HepG2 (cell line): ENCODE results near the gene PTMA. TPM values are rescaled to one million over a fixed set of nuclear protein-coding genes. Genes with fewer than 3 reads are reported as not detected.

Source experiments
- CENPT ChIP-seq: sonication (generic); formaldehyde crosslinking; IDR thresholded peaks from 2 replicates; pipeline ENCODE4 v1.8.0; 2022; ENCODE audit warnings: low read depth, mild to moderate bottlenecking, moderate library complexity, missing genetic modification reagents
- E2F1 ChIP-seq: sonication (generic); formaldehyde crosslinking; IDR thresholded peaks from 2 replicates; pipeline ENCODE4 v1.5.0; 2020; ENCODE audit warnings: missing genetic modification reagents
- GPBP1L1 ChIP-seq: sonication (generic); formaldehyde crosslinking; IDR thresholded peaks from 2 replicates; pipeline ENCODE4 v1.5.0; 2020; ENCODE audit warnings: mild to moderate bottlenecking, missing genetic modification reagents
- HNRNPK ChIP-seq: fragments of 200-400 bp; formaldehyde crosslinking; IDR thresholded peaks from 2 replicates; pipeline ENCODE4 v1.6.1; 2018; ENCODE audit warnings: low read length, low read depth, moderate library complexity, mild to moderate bottlenecking; ENCODE audit not compliant: poor library complexity, severe bottlenecking
- HNRNPUL1 ChIP-seq: fragments of 200-400 bp; formaldehyde crosslinking; IDR thresholded peaks from 2 replicates; pipeline ENCODE4 v1.6.1; 2017; ENCODE audit warnings: low read depth, mild to moderate bottlenecking, low read length, moderate library complexity
- ISX ChIP-seq: sonication (generic); formaldehyde crosslinking; conservative IDR thresholded peaks from 2 replicates; pipeline ENCODE4 v1.5.0; 2020; ENCODE audit warnings: missing genetic modification reagents
- KAT8 ChIP-seq: IDR thresholded peaks from 2 replicates; pipeline ENCODE4 v1.6.1; 2016; ENCODE audit warnings: missing genetic modification reagents, missing compliant biosample characterization
- KMT2A ChIP-seq: sonication (generic); formaldehyde crosslinking; IDR thresholded peaks from 2 replicates; pipeline ENCODE4 v1.4.0; 2020; ENCODE audit warnings: missing genetic modification reagents
- NFE2L1 ChIP-seq: sonication (generic); formaldehyde crosslinking; IDR thresholded peaks from 2 replicates; pipeline ENCODE4 v1.4.0; 2020; ENCODE audit warnings: missing genetic modification reagents, mild to moderate bottlenecking, borderline replicate concordance
- REL ChIP-seq: sonication (generic); formaldehyde crosslinking; conservative IDR thresholded peaks from 2 replicates; pipeline ENCODE4 v1.8.0; 2022; ENCODE audit warnings: mild to moderate bottlenecking, missing genetic modification reagents, moderate library complexity
- ZBTB20 ChIP-seq: sonication (generic); formaldehyde crosslinking; IDR thresholded peaks from 2 replicates; pipeline ENCODE4 v1.8.1; 2023; ENCODE audit warnings: missing genetic modification reagents, low read depth, mild to moderate bottlenecking, borderline replicate concordance
- ZNF280B ChIP-seq: sonication (generic); formaldehyde crosslinking; IDR thresholded peaks from 2 replicates; pipeline ENCODE4 v1.5.0; 2020; ENCODE audit warnings: missing genetic modification reagents, mild to moderate bottlenecking, borderline replicate concordance
- ZNF331 ChIP-seq: sonication (generic); formaldehyde crosslinking; IDR thresholded peaks from 2 replicates; pipeline ENCODE4 v1.4.0; 2020; ENCODE audit warnings: missing genetic modification reagents
- ZNF629 ChIP-seq: sonication (generic); formaldehyde crosslinking; conservative IDR thresholded peaks from 2 replicates; pipeline ENCODE4 v1.5.0; 2020; ENCODE audit warnings: missing genetic modification reagents
- ZNF660 ChIP-seq: sonication (generic); formaldehyde crosslinking; IDR thresholded peaks from 2 replicates; pipeline ENCODE4 v1.5.1; 2020; ENCODE audit warnings: mild to moderate bottlenecking, low read depth, missing genetic modification reagents, borderline replicate concordance
- ZNF747 ChIP-seq: sonication (generic); formaldehyde crosslinking; IDR thresholded peaks from 2 replicates; pipeline ENCODE4 v1.8.1; 2023; ENCODE audit warnings: missing genetic modification reagents, mild to moderate bottlenecking, borderline replicate concordance
- polyA plus RNA-seq, 8 experiments: library from polyadenylated mRNA; depleted of rRNA in 3 of 8; stranded (reverse) in 7 of 8; unstranded in 1 of 8; fragments of >200 nt; fragmentation: Illumina TruSeq in 4 of 8; extraction: Trizol in 4 of 8; gene quantifications; 2 replicates each; pipeline versions ENCODE4 v1.2.1 to v1.2.3, GENCODE V29; 2011 to 2016; ENCODE audit warnings: low read depth in 4 of 8, missing spikeins in 1 of 8, mixed read lengths in 1 of 8; ENCODE audit not compliant: insufficient read depth in 1 of 8
- total RNA-seq, 5 experiments: library from RNA; depleted of rRNA; stranded (reverse); fragments of >200 nt; fragmentation: Illumina TruSeq; extraction: Trizol; gene quantifications; 2 replicates each; pipeline ENCODE4 v1.2.3, GENCODE V29; 2016; ENCODE audit warnings: low read depth in 1 of 5
- TF ChIP-seq, protein P1 (sequence below): sonication (generic); formaldehyde crosslinking; IDR thresholded peaks from 2 replicates; pipeline ENCODE4 v1.4.0; 2020; ENCODE audit warnings: missing genetic modification reagents
- TF ChIP-seq, protein P2 (sequence below): sonication (generic); formaldehyde crosslinking; IDR thresholded peaks from 2 replicates; pipeline ENCODE4 v1.4.0; 2020; ENCODE audit warnings: missing genetic modification reagents, borderline replicate concordance
- TF ChIP-seq, protein P3 (sequence below): sonication (generic); formaldehyde crosslinking; IDR thresholded peaks from 2 replicates; pipeline ENCODE4 v1.8.0; 2022; ENCODE audit warnings: low read depth, missing genetic modification reagents

Gene PTMA
- total and polyA plus RNA-seq, 2 of the 13 experiments (the other 11 are each of a cell fraction or from before 2014, with no cell fraction given): 190 to 1,086 TPM

DNA sequence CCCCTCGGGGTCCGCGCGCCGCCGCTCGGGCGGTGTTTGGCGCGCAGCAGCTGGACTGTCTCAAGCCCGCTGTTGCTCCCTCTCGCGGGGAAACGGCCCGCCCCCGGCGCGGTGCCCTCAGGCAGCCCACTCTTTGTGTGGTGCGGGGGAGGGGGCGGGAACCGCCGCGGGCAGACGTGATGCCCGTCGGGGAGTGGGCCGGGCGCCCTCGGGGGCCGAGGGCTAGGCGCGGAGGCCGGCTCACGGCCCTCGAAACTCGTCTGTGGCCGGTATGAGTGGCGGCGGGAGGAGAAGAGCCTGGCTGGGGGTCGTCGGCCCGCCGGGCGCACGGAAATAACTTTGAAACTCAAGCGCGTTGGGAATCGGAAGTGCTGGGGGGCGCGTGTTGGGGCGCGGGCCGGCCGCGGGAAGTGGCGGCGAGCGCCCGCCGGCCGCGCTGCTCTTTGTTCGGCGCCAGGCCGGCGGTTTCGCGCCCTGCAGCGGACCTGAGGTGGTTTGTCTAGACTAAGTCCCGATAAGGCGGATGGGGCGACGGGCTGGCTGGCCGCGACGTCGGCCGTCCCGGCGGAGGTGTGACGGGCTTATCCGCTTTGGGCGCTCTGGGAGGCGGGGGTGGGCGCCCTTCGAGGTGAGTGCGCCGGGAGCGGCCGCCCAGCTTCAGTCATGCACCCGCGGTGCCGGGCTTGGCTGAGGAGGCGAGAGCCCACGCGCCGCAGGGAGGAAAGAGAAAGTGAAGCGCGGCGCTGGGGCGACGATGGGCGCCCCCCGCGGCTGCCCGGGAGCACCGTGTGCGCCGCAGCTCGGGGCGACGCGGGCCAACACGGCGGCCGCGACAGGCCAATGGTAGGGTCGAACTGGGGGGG is 679 bp downstream of the PTMA start (continued):
- TF ChIP-seq, protein P1, sequence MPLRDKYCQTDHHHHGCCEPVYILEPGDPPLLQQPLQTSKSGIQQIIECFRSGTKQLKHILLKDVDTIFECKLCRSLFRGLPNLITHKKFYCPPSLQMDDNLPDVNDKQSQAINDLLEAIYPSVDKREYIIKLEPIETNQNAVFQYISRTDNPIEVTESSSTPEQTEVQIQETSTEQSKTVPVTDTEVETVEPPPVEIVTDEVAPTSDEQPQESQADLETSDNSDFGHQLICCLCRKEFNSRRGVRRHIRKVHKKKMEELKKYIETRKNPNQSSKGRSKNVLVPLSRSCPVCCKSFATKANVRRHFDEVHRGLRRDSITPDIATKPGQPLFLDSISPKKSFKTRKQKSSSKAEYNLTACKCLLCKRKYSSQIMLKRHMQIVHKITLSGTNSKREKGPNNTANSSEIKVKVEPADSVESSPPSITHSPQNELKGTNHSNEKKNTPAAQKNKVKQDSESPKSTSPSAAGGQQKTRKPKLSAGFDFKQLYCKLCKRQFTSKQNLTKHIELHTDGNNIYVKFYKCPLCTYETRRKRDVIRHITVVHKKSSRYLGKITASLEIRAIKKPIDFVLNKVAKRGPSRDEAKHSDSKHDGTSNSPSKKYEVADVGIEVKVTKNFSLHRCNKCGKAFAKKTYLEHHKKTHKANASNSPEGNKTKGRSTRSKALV (CRISPR knock-in tag): peak; percentile 21; the same call in 1 of the 2 replicates
- TF ChIP-seq CENPT (CRISPR knock-in tag) (peak; percentile 72; the same call in 1 of the 2 replicates), REL (CRISPR knock-in tag) (peak; percentile 65; the same call in 1 of the 2 replicates), ZNF629 (CRISPR knock-in tag) (no peak), HNRNPK (peak; percentile 6), GPBP1L1 (CRISPR knock-in tag) (no peak), E2F1 (CRISPR knock-in tag) (no peak), ZNF660 (CRISPR knock-in tag) (no peak), ZNF280B (CRISPR knock-in tag) (no peak), HNRNPUL1 (no peak), ZNF747 (CRISPR knock-in tag) (no peak), KMT2A (peak; percentile 32; the same call in 1 of the 2 replicates), KAT8 (CRISPR knock-in tag) (no peak; the same call in 1 of the 2 replicates), ZBTB20 (CRISPR knock-in tag) (no peak), NFE2L1 (CRISPR knock-in tag) (no peak), ZNF331 (no peak), ISX (no peak)
- TF ChIP-seq, protein P2, sequence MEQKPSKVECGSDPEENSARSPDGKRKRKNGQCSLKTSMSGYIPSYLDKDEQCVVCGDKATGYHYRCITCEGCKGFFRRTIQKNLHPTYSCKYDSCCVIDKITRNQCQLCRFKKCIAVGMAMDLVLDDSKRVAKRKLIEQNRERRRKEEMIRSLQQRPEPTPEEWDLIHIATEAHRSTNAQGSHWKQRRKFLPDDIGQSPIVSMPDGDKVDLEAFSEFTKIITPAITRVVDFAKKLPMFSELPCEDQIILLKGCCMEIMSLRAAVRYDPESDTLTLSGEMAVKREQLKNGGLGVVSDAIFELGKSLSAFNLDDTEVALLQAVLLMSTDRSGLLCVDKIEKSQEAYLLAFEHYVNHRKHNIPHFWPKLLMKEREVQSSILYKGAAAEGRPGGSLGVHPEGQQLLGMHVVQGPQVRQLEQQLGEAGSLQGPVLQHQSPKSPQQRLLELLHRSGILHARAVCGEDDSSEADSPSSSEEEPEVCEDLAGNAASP: no peak
- TF ChIP-seq, protein P3, sequence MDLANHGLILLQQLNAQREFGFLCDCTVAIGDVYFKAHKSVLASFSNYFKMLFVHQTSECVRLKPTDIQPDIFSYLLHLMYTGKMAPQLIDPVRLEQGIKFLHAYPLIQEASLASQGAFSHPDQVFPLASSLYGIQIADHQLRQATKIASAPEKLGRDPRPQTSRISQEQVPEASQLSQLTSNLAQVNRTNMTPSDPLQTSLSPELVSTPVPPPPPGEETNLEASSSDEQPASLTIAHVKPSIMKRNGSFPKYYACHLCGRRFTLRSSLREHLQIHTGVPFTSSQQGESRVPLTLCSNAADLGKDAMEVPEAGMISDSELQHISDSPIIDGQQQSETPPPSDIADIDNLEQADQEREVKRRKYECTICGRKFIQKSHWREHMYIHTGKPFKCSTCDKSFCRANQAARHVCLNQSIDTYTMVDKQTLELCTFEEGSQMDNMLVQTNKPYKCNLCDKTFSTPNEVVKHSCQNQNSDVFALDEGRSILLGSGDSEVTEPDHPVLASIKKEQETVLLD (CRISPR knock-in tag): no peak
